ENCODE measurements around the gene TUBG1. TPM values are rescaled to one million over a fixed set of nuclear protein-coding genes. Genes with fewer than 3 reads are reported as not detected.
"Not testable (repeated sequence)": the region's sequence is repeated elsewhere in the genome, so short reads cannot be mapped to it uniquely, and the experiment has no call there.

Gene TUBG1
- total RNA-seq, 1 donor from 2014 or later: 49.7 TPM

DNA sequence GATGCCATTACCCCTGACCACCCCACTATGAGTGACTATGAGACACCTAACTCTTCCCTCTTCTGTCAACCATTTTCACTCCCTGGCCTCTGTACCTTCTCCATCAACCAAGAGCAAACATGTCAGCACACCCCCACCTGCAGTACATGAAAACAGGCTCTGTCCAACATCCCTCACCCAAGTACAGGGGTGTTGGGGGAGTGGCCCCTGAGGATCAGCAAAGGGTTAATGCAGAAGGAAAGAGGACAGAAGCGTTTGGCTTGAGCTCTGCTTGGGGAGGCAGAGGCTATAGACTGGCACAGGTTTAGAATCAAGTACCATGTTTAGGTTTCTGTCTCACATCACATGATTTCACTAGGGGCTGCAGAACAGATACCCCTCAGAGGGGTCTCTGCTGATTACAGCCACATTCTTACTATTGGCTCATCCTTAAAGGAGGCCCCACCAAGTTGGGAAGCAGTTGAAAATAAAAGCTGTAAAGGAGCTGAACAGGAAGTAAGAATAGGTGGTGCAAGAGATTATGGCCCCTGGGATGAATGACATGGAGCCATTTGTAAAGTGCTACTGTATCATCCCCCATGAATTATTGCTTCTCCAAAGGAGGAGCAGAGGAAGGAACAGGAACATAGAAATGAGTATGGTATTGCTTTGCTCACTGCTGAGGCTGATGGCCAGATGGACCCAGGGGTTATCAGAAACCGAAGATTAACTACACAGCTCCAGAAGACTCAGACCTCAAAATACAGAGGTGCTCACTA lies 29.5 kb upstream of the TUBG1 start:
- DNase-seq (ENCODE audit: low spot score): no peak

DNA sequence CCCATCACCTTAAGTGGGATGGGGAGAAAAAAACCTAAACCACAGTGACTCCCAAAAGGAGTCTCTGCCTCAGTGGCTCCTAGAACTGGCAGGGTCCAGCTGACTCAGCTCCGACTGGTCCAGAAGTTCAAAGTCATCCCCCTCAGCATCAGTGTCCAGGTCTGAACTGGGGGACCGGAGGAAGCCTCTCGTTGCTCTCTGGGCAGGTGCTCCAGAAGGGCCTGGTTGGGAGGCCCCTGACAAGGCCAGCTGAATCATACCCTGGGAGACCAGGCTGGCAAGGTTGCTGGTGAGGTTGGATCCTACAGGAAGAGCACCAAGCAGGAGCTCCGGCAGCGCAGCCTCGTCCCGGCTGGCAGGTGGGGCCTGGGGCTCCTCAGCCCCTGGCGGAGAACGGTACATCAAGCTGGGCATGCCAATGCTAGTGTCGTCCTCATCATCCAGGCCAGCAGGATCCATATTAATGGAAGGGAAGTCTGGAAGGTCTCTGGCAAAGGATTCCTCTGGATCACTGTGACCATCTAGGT lies 27.7 kb upstream of the TUBG1 start:
- no peak for DNase-seq (ENCODE audit: low spot score)

DNA sequence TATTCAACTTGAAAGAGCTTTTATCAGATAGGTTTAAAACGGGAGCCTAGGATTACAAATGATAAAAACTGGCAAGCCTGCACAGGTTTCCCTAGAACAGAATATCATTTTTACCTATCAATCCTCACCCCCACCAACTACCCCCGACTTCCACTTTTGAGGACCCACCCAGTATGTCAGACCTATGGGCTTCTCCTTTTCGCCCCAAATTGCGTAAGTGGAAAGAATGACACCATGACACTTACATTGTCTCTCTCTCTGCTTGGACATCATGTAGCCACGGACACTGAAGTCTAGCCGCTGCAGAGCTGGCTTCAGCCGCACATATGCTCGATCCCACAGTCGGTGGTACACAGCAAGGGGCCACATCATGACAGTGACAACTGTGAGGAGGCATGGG lies 24.6 kb upstream of the TUBG1 start:
- DNase-seq (ENCODE audit: low spot score): no peak

DNA sequence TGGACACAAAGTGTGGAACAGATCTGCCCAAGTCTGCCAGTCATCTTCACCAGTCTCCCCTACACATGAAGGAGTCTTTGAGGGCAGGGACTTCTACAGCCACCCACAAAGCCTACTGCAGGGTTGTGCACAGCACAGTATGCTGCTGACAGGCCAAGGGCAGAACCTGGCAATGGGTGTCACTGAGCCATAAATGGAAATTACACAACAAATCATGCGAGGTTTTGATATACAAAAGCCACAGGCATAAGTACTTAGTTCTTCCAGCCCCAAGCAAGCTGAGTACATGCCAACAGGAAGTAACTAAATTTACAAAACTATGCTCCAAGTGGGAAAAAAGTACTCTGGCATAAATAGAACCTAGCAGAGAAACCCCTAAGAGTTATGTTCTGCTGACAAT lies 24.1 kb upstream of the TUBG1 start:
- no peak for DNase-seq (ENCODE audit: low spot score)

DNA sequence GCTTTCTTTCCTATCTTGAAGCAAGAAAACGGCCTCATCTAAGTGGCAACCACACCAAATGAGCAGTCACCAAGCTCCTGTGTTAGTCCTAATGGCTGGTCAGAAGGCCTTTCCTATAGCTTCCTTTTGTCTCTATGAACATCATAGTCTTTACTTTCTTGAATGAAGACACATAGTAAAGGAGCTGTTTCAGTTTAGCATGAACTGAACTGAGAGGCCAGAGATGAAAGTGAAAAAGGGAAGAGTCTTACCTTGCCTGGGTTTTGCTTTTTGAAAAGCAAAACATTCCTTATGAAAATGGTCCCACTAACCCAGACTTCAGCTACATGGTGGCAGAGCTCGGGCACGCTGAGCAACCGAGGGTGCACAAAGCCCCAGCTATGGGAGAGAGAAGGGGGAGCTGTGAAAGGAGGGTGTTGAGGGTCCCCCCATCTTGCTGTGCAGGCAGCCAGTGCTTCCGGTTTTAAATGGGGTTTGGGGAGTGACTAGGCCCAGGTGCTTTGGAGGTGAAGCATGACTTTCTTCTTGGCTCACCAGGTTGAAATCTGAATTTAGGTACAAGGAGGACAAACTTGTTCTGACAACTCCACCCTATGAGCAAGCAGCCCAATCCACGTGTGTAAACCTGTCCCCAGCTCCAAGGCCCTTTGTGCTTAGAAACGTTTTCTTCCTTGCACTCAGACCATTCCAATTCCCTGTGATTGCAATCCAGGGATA lies 22.8 kb upstream of the TUBG1 start:
- peak; percentile 63 for DNase-seq (ENCODE audit: low spot score)

DNA sequence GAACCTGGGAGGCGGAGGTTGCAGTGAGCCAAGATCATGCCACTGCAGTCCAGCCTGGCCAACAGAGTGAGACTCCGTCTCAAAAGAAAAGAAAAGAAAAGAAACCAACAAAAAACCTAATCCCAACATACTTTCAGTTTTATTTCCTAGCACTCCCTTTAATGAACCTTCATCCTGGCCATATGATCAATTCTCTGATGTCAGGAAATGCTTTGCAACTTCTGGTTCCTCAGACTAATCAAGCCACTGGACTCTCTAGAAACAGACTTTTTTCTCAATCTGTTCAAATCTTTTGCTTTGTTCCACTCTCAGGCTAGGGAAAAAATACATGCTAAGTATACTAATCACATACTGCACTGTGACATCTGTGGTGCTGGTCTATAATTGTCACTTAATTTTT lies 18.6 kb upstream of the TUBG1 start:
- no peak for DNase-seq (ENCODE audit: low spot score)

DNA sequence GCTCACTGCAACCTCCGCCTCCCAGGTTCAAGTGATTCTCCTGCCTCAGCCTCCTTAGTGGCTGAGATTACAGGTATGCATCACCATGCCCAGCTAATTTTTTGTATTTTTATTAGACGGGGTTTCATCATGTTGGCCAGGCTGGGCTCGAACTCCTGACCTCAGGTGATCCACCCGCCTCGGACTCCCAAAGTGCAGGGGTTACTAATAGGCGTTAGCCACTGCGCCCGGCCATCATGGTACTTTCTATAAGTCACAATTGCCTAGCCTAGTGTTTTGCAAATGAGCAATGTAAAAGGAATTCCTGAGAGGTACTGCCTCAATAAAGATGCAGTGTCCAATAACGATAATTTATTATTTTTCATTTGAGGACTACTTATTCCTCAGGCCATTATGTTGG lies 18.1 kb upstream of the TUBG1 start:
- no peak for DNase-seq (ENCODE audit: low spot score)

DNA sequence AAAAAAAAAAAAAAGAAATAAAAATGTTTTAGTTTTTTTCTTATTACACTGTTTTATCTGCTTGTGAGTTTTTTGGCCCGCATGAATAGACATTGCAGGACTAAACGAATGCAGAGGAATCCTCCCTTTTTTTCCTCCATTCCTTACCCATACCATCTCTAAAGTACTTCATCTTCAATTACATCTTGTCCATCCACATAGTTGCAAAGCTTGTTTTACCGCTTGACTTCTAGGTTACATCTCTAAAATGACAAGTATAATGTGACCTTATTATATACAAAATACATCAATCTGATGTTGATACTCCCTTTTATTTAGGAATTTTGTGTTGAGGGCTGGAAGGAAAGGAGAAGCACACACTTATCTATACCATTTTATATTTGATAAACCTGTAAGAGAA lies 13.1 kb upstream of the TUBG1 start:
- no peak for DNase-seq (ENCODE audit: low spot score)

DNA sequence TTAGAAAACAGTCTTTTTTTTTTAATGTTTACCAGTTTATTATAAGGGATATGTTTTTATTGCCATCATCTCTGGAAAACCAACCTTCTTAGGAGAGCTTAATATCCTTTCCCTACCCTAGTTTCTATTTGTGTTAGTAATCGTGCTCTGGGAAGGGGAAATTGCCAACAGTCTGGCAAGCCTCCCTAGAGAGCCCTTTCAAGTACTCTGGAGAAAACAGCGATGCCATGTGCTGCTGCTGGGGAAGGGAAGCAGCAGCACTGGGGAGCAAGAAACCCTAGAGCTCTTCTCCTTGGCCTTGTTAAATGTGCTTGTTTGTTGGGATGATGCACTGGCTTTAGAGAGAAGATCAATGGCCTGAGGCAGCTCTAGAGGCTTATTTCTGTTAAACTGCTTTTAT lies 10.6 kb upstream of the TUBG1 start:
- no peak for DNase-seq (ENCODE audit: low spot score)

DNA sequence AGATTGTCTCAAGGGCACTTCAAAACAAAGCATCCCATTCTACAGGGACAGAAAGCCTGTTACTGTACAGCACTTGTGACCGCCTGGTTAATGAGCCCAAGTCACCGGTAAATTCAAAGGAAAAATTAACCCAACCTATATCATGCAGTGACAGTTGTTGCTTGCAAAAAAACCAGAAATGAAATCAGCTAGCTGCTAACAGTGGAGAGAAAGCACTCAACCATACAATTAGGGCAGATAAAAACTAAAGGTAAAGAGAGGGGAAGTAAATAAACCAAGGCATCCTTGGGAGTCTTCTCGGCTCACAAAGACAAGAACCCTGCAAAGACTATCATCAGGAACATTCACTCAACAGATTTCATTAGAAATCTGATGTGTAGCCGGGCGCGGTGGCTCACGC lies 6.2 kb upstream of the TUBG1 start:
- DNase-seq (ENCODE audit: low spot score): no peak

DNA sequence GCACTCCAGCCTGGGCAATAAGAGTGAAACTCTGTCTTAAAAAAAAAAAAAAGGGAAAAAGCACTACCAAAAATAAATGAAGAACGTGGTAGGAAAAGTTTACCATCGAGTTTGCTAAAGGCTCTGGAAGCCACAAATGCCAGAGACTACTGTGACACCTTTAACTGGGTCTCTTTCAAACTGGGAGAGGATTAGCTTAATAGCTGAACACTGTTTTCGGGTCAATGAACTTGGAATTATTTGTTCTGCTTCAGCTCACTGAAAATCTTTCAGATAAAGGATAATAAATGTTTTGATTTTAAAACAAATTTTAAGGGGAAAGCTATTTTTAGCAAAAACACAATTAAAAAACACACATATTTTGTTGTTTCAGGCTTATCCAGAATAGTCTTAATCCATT lies 1.7 kb upstream of the TUBG1 start:
- DNase-seq (ENCODE audit: low spot score): no peak

DNA sequence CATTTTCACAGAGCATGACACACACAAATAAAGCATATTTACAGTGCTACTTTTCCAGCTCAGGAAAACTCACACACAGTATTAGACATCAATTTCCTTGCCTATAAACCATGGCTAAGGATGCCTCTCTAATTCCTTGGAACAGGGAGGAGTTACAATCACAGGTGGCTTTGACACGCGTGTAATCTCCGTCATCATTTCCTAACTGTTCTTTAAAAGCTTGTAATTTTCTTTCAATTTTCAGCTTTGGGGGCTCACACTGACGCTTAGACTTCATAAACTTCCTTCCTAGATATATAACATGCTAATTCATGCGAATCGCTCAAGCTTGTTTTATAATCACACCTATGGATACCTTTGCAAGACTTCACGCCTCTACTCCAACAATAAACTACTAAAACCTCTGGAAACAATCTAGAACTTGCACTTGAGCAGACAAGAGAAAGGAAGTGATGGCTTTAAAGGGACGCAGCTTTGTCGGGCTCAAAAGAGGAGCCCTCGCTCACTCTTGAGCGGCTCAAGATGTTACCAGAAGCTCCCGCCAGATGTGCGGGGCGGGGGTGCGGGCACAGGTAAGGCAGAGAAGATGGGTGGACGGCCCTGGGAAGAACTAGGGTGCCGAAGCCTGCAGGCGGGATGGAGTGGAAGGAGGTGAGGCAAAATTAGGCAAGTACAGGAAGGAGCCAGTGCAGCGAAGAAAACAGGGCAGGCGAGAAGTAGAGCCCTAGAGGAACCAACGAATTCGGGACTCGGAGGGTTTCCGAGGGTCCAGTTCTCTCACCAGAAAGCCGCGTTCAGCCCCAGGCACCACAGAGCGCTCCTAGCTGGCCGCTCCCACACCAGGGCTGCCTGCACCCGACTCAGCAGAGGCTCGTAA lies 940 bp upstream of the TUBG1 start:
- DNase-seq (ENCODE audit: low spot score): no peak

DNA sequence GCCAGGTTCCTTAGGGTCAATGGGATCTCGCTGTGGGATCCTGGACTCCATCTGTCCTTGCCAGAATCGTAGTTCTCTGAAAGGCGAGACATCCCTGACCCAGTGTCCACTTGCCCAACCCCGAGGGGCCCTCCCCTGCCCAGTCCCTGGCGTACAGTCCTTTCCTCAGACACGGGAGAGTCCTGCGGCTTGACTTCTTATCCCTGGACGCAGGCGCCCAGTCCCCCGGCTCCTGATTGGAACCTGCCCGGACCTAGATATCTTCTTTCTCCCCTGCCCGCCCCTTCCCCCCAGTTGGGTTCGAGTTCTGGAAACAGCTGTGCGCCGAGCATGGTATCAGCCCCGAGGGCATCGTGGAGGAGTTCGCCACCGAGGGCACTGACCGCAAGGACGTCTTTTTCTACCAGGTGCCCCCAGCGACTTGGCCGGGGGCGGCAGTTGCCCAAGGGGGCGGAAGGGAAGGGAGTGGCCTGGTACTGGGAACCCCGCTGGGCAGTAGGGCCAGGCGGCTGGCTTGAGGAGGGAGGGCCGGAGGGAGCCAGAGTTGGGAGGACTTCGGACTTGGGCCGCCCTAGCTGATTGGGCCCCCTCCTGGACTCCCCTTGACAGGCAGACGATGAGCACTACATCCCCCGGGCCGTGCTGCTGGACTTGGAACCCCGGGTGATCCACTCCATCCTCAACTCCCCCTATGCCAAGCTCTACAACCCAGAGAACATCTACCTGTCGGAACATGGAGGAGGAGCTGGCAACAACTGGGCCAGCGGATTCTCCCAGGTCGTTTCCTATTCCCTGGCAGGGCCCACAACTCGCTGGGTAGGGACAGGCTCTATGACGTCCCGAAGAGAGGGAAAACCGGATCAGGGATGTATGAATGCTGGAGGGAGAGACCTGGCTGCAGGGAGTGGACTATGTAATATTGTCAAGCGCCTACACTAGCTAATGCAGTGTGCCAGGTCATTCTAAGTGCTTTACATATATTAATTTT lies 625 bp downstream of the TUBG1 start:
- not testable (repeated sequence) for DNase-seq (ENCODE audit: low spot score)

DNA sequence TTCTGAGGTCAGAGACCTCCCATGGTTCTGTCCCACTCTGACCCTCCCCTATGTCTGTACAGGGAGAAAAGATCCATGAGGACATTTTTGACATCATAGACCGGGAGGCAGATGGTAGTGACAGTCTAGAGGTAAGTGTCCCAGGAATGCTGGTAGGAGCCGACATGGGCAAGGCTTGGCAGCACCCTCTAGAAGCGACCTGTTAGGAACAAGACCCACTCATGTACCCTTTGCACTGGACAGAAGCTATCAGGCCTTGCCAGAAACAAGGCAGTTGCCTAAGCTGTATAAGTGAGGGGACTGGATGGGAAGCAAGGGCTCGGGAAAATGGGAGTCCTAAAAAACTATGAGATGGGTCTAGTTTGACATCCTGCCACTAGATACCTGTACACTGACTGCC lies 2.5 kb downstream of the TUBG1 start:
- DNase-seq (ENCODE audit: low spot score): no peak

DNA sequence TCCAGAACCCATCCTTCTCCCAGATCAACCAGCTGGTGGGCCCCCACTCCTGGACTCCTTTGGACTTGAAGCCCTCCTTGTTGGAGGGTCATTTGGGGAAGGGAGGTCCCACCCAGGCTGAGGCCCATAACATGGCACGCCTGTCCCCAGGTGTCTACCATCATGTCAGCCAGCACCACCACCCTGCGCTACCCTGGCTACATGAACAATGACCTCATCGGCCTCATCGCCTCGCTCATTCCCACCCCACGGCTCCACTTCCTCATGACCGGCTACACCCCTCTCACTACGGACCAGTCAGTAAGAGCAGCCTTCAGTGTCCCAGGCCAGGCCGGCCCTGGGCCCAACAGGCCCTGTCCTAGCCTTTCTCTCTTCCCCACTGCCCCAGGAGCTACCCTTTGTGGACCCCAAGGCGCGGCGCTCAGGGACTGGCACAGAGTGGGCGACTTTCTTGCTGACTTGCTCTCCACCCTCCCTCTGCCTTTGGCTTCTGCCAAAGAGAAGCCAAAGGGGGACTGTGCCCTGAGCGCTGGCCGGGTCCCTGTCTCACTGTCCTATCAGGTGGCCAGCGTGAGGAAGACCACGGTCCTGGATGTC lies 4.3 kb downstream of the TUBG1 start:
- DNase-seq (ENCODE audit: low spot score): no peak

DNA sequence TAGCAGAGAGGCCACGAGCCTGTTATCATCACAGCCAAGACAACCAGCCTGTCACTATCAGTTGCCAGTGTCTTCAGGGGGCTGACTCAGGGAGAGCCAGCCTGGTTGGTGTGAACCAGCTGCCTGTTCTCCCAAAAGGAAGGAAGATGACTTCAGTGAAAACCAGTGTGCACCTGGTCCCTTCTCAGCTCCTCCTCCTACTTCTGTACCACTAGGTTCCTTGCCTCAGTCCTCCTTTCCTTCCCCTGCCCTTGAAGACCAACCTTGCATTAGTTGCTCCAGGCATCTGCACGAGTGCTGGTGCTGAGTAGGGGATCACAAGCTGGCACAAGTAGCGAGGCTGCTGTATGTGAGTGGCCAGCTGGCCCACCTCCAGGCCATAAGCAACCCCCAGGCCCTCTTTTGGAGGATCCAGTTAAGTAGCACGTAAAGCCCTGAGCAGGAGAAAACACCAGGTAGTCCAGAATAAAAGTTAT lies 8.5 kb downstream of the TUBG1 start:
- DNase-seq (ENCODE audit: low spot score): no peak

DNA sequence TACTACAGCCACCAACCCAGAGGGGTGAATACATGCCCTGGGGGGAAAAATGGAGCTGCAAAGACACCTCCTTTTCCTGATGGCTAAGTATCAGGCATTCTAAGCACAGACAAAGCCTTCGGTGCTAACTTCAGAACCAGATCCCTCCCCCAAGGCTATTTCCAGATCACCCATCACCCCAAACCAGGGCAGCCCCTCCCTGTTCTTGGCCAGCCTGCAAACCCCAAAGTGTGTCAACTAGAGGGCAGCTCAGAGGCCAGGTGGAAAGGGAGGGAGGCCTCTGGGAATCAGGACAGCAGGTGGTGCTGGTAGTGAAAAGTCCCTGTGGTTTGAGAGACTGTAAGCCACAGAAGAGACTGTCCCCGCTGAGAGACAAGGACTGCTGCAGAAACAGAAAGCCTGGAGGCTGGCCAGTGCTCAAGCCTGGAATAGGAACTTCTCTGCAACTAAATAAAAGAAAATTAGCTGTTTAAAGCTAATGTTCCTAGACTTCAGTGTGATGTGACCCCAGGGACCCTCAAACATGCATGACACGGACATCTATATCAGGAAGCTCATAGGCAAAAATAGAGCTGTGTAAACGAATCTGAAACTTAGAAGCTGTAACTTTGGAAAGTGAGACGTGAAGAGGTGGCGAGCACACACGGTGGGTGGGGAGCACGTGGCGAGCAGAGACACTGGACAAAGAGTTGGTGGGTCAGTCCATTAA lies 9.1 kb downstream of the TUBG1 start:
- peak; percentile 56 for DNase-seq (ENCODE audit: low spot score)

DNA sequence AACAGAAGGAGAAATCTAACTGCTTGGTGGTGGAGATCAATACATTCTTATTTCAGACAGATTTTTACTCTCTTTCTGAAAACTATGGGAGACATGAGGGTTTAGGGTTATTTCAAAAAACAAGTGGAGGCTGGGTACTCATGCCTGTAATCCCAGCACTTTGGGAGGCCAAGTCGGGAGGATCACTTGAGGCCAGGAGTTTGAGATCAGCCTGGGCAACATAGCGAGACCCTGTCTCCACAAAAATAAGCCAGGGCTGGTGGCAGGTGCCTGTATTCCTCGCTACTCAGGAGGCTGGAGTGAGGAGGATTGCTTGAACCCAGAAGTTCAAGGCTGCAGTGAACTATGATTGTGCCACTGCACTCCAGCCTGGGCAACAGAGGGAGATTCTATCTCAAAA lies 12.5 kb downstream of the TUBG1 start:
- DNase-seq (ENCODE audit: low spot score): not testable (repeated sequence)

DNA sequence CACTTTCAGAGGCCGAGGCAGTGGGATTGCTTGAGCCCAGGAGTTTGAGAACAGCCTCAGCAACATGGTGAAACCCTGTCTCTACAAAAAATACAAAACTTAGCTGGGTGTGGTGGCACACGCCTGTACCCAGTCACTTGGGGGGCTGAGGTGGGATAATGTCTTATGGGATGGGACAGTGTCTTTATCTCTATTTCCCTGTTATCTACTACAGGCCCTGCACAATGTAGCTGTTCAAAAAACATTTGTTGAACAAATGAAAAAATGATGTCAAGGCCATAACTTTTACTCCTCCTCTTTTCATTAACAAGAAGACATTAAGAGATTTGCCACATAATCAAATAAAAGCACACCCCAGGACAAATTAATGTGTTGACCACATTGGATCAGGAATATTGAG lies 13.8 kb downstream of the TUBG1 start:
- DNase-seq (ENCODE audit: low spot score): no peak
